Loucy (cell line): ENCODE measurements around the gene EPB41.
"Not testable (repeated sequence)": the region's sequence is repeated elsewhere in the genome, so short reads cannot be mapped to it uniquely, and the experiment has no call there.

Experiments
- EZH2phosphoT487 ChIP-seq: fragments of 200-600 bp; IDR thresholded peaks from 2 replicates; pipeline ENCODE4 v1.6.1; 2018; ENCODE audit warnings: antibody characterized with exemption, mild to moderate bottlenecking, moderate library complexity, borderline replicate concordance
- TF ChIP-seq, protein P1 (sequence below): fragments of 200-600 bp; sonication (generic); conservative IDR thresholded peaks from 2 replicates; pipeline ENCODE4 v1.5.1; 2014; ENCODE audit warnings: mild to moderate bottlenecking, antibody characterized with exemption, low read length

DNA sequence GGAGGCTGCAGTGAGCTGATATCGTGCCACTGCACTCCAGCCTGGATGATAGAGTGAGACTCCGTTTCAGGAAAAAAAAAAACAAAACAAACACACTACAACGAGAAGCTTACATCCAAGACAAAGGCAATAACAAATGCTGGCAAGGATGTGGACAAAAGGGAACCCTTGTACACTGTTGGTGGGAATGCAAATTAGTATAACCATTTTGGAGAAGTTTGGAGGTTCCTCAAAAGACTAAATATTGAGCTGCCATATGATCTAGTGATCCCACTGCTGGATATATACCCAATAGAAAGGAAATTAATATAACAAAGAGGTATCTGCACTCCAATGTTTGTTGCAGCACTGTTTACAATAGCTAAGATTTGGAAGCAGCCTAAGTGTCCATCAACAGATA is 29.2 kb downstream of the EPB41 start:
- TF ChIP-seq, protein P1, sequence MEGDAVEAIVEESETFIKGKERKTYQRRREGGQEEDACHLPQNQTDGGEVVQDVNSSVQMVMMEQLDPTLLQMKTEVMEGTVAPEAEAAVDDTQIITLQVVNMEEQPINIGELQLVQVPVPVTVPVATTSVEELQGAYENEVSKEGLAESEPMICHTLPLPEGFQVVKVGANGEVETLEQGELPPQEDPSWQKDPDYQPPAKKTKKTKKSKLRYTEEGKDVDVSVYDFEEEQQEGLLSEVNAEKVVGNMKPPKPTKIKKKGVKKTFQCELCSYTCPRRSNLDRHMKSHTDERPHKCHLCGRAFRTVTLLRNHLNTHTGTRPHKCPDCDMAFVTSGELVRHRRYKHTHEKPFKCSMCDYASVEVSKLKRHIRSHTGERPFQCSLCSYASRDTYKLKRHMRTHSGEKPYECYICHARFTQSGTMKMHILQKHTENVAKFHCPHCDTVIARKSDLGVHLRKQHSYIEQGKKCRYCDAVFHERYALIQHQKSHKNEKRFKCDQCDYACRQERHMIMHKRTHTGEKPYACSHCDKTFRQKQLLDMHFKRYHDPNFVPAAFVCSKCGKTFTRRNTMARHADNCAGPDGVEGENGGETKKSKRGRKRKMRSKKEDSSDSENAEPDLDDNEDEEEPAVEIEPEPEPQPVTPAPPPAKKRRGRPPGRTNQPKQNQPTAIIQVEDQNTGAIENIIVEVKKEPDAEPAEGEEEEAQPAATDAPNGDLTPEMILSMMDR, result not testable (repeated sequence)
- TF ChIP-seq EZH2phosphoT487, result not testable (repeated sequence)
